Endothelial cell of coronary artery (primary cell): ENCODE results near the gene SLC44A5. TPM values are rescaled to one million over a fixed set of nuclear protein-coding genes. Genes with fewer than 3 reads are reported as not detected.

ENCODE experiments used
- total RNA-seq: library from RNA; depleted of rRNA; stranded (reverse); fragments of >200 nt; gene quantifications from 2 replicates; pipeline ENCODE4 v1.2.3, GENCODE V29; 2014

Gene SLC44A5
- total RNA-seq, result 6.4 and 9.1 TPM in 2 replicates

GRCh38 chr1:75611014-75611413 lies at the start of gene SLC44A5:
TSS of gene SLC44A5 (minus strand) at chr1:75611114. CDS start at chr1:75541447, 69,667 bp downstream.

Other genes with a start within 250 kb of the SLC44A5 start
- 26.4 and 29.7 TPM in 2 replicates for gene ACADM, start 113.6 kb upstream of the SLC44A5 start, total RNA-seq
- gene RABGGTB, start 175.1 kb upstream of the SLC44A5 start, total RNA-seq, result 102 TPM in 2 replicates
- gene MSH4, start 185.8 kb upstream of the SLC44A5 start, total RNA-seq, result 0.18 and 0.28 TPM in 2 replicates